Lung microvascular endothelial cell (primary cell): ENCODE results near the gene MRPL20. TPM values are rescaled to one million over a fixed set of nuclear protein-coding genes. Genes with fewer than 3 reads are reported as not detected.

Experiments
- DNase-seq, 2 donors: peaks; one replicate each; pipeline versions ENCODE4 v3.0.0 to v3.0.0-alpha.2; 2010; ENCODE audit warnings: low read depth in 2 of 2
- total RNA-seq: library from RNA; depleted of rRNA; stranded (reverse); fragments of >200 nt; gene quantifications from 2 replicates; pipeline ENCODE4 v1.2.1, GENCODE V29; 2014

MRPL20 gene
- total RNA-seq, 1 donor from 2014 or later: 79.8 TPM

- DNase-seq: no peak
Measured at GRCh38 chr1:1364266-1364665, 42.8 kb downstream of the MRPL20 start.

GRCh38 chr1:1361982-1362423, 45.1 kb downstream of the MRPL20 start:
- DNase-seq: peak; percentile 44 to 61

- DNase-seq: no peak
Measured at GRCh38 chr1:1361233-1361981, 45.7 kb downstream of the MRPL20 start.

GRCh38 chr1:1360506-1361169, 46.5 kb downstream of the MRPL20 start:
- DNase-seq: peak in 1 of 2 donors; percentile 65

GRCh38 chr1:1359664-1360468, 47.2 kb downstream of the MRPL20 start:
- DNase-seq: peak in 1 of 2 donors; percentile 61

GRCh38 chr1:1359308-1359663, 47.8 kb downstream of the MRPL20 start:
- no peak for DNase-seq

- no peak for DNase-seq
Measured at GRCh38 chr1:1358433-1359271, 48.4 kb downstream of the MRPL20 start, which contains the start of gene MXRA8. Gene MXRA8, minus strand, starts transcription at chr1:1358555. Its CDS starts 51 bp downstream, at chr1:1358504.

- DNase-seq: no peak
Measured at GRCh38 chr1:1357871-1358432, 49.1 kb downstream of the MRPL20 start.

- no peak for DNase-seq
Measured at GRCh38 chr1:1356796-1357401, 50.2 kb downstream of the MRPL20 start.

GRCh38 chr1:1356166-1356795, 50.8 kb downstream of the MRPL20 start:
- no peak for DNase-seq

GRCh38 chr1:1355416-1355815, 51.7 kb downstream of the MRPL20 start:
- DNase-seq: peak; percentile 29 to 55

GRCh38 chr1:1354271-1355247, 52.5 kb downstream of the MRPL20 start:
- no peak for DNase-seq

- DNase-seq: no peak
Measured at GRCh38 chr1:1353389-1354151, 53.5 kb downstream of the MRPL20 start.

GRCh38 chr1:1352786-1353388, 54.2 kb downstream of the MRPL20 start:
- DNase-seq: no peak
